Esophagus squamous epithelium (tissue), 4 donors: ENCODE data around the gene CHAC2.
"Not testable (repeated sequence)": the region's sequence is repeated elsewhere in the genome, so short reads cannot be mapped to it uniquely, and the experiment has no call there.

Experiments
- POLR2A ChIP-seq, 4 donors: fragments of 450-650 bp; IDR thresholded peaks; one replicate each; pipeline ENCODE4 v1.6.1; 2017; ENCODE audit warnings: antibody characterized with exemption in 4 of 4, mild to moderate bottlenecking in 4 of 4, moderate library complexity in 3 of 4
- TF ChIP-seq, protein P1 (sequence below), 6 experiments: fragments of 450-650 bp in 4 of 6; fragments of 200-600 bp in 2 of 6; sonication (generic) in 2 of 6; IDR thresholded peaks; one replicate each; pipeline ENCODE4 v1.5.1; 2016 to 2019; ENCODE audit warnings: antibody characterized with exemption in 6 of 6, mild to moderate bottlenecking in 4 of 6, moderate library complexity in 4 of 6

DNA sequence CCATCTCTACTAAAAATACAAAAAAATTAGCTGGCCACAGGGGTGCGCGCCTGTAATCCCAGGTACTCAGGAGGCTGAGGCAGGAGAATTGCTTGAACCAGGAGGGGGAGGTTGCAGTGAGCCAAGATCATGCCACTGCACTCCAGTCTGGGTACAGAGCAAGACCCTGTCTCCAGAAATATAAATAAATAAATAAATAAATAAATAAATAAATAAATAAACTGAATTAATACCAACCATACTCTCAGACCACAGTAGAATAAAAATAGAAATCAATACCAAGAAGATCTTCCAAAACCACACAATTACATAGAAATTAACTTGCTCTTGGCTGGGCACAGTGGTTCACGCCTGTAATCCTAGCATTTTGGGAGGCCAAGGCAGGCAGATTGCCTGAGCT, 46.7 kb upstream of the CHAC2 start:
- TF ChIP-seq, protein P1, sequence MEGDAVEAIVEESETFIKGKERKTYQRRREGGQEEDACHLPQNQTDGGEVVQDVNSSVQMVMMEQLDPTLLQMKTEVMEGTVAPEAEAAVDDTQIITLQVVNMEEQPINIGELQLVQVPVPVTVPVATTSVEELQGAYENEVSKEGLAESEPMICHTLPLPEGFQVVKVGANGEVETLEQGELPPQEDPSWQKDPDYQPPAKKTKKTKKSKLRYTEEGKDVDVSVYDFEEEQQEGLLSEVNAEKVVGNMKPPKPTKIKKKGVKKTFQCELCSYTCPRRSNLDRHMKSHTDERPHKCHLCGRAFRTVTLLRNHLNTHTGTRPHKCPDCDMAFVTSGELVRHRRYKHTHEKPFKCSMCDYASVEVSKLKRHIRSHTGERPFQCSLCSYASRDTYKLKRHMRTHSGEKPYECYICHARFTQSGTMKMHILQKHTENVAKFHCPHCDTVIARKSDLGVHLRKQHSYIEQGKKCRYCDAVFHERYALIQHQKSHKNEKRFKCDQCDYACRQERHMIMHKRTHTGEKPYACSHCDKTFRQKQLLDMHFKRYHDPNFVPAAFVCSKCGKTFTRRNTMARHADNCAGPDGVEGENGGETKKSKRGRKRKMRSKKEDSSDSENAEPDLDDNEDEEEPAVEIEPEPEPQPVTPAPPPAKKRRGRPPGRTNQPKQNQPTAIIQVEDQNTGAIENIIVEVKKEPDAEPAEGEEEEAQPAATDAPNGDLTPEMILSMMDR (IDR thresholded peaks at IDR 0.05), result not testable (repeated sequence)
- TF ChIP-seq POLR2A (IDR thresholded peaks at IDR 0.05), result not testable (repeated sequence)
